SK-N-SH (cell line): Measurements from ENCODE around the gene PELI3. TPM values are rescaled to one million over a fixed set of nuclear protein-coding genes. Genes with fewer than 3 reads are reported as not detected.
"Not testable (repeated sequence)": the region's sequence is repeated elsewhere in the genome, so short reads cannot be mapped to it uniquely, and the experiment has no call there.

Source experiments
- CTCF ChIA-PET: fragments of 300-600, 350-600 bp; formaldehyde crosslinking; extraction: SDS; loops from one replicate; lab custom pipeline; 2021; lab: Yijun Ruan, JAX
- POLR2A ChIA-PET: fragments of 350-600 bp; sonication (Branson Sonifier 250); formaldehyde crosslinking; extraction: SDS; loops from one replicate; lab custom pipeline; 2020; ENCODE audit warnings: antibody characterized with exemption, inconsistent platforms; lab: Yijun Ruan, JAX
- DNase-seq: peaks from one replicate; pipeline ENCODE4 v3.0.0; 2012
- H2AFZ ChIP-seq: fragments of 200-600 bp; sonication (generic); 2 replicates; pipeline ENCODE4 v1.8.1; 2016; ENCODE audit warnings: antibody characterized with exemption, mild to moderate bottlenecking, low read depth
- H3F3A ChIP-seq: fragments of 200-600 bp; sonication (generic); replicated peaks from 2 replicates; pipeline ENCODE3; 2016; ENCODE audit warnings: antibody characterized with exemption, mild to moderate bottlenecking; ENCODE audit not compliant: insufficient read depth
- H3K27ac ChIP-seq, 2 experiments: fragments of 200-500 bp in 1 of 2; fragments of 200-600 bp in 1 of 2; sonication (Bioruptor generic) in 1 of 2; sonication (generic), shearing (Covaris generic) in 1 of 2; 2 replicates each; pipeline versions ENCODE4 v1.5.1 to v1.6.1; 2014 to 2016; ENCODE audit warnings: low read depth in 2 of 2, inconsistent platforms in 1 of 2, low read length in 1 of 2, mild to moderate bottlenecking in 1 of 2, mixed read lengths in 1 of 2
- H3K27me3 ChIP-seq: fragments of 200-600 bp; sonication (generic), shearing (Covaris generic); 2 replicates; pipeline ENCODE4 v1.6.1; 2016; ENCODE audit warnings: mixed run types; ENCODE audit not compliant: insufficient read depth
- H3K36me3 ChIP-seq, 2 experiments: fragments of 200-500 bp in 1 of 2; fragments of 200-600 bp in 1 of 2; sonication (Bioruptor generic) in 1 of 2; sonication (generic) in 1 of 2; replicated peaks in 1 of 2; 2 replicates each; pipeline versions ENCODE3 to v1.5.1; 2014 to 2016; ENCODE audit warnings: low read length in 1 of 2, mild to moderate bottlenecking in 1 of 2; ENCODE audit not compliant: insufficient read depth in 2 of 2, control insufficient read depth in 1 of 2
- H3K4me1 ChIP-seq, 2 experiments: fragments of 200-500 bp in 1 of 2; fragments of 200-600 bp in 1 of 2; sonication (Bioruptor generic) in 1 of 2; sonication (generic), shearing (Covaris generic) in 1 of 2; 2 replicates each; pipeline versions ENCODE4 v1.5.1 to v1.6.1; 2014 to 2016; ENCODE audit warnings: low read depth in 1 of 2, low read length in 1 of 2, mixed run types in 1 of 2; ENCODE audit not compliant: insufficient read depth in 2 of 2, control insufficient read depth in 1 of 2
- H3K4me2 ChIP-seq: fragments of 200-600 bp; sonication (generic), shearing (Covaris generic); 2 replicates; pipeline ENCODE4 v1.6.1; 2017; ENCODE audit warnings: mixed run types
- H3K4me3 ChIP-seq, 2 experiments: fragments of 200-500 bp in 1 of 2; fragments of 200-600 bp in 1 of 2; sonication (Bioruptor generic) in 1 of 2; sonication (generic), shearing (Covaris generic) in 1 of 2; 2 replicates each; pipeline versions ENCODE4 v1.5.1 to v1.8.1; 2014 to 2016; ENCODE audit warnings: low read depth in 2 of 2, inconsistent platforms in 1 of 2, low read length in 1 of 2, mild to moderate bottlenecking in 1 of 2, mixed read lengths in 1 of 2, moderate library complexity in 1 of 2
- H3K79me2 ChIP-seq: fragments of 200-600 bp; sonication (generic); 2 replicates; pipeline ENCODE4 v1.8.1; 2017; ENCODE audit warnings: mild to moderate bottlenecking; ENCODE audit not compliant: insufficient read depth
- H3K9ac ChIP-seq: fragments of 200-600 bp; sonication (generic); 2 replicates; pipeline ENCODE4 v1.6.1; 2017; ENCODE audit warnings: mixed run types
- H3K9me2 ChIP-seq: fragments of 200-600 bp; sonication (generic); 2 replicates; pipeline ENCODE4 v1.6.1; 2017; ENCODE audit warnings: mixed run types
- H3K9me3 ChIP-seq: fragments of 200-600 bp; sonication (generic); 2 replicates; pipeline ENCODE4 v1.6.1; 2017; ENCODE audit warnings: mixed run types, mild to moderate bottlenecking, moderate library complexity
- H4K20me1 ChIP-seq: fragments of 200-600 bp; sonication (generic); 2 replicates; pipeline ENCODE4 v1.6.1; 2017; ENCODE audit warnings: mild to moderate bottlenecking, mixed run types; ENCODE audit not compliant: insufficient read depth
- EP300 ChIP-seq, 2 experiments: IDR thresholded peaks; 2 replicates each; pipeline versions ENCODE4 v1.4.0 to v1.6.1; 2012; ENCODE audit warnings: borderline replicate concordance in 1 of 2, low read depth in 1 of 2, low read length in 1 of 2
- FOSL2 ChIP-seq: IDR thresholded peaks from 2 replicates; pipeline ENCODE4 v1.4.0; 2012; ENCODE audit warnings: low read depth, mild to moderate bottlenecking, moderate library complexity, borderline replicate concordance
- GABPA ChIP-seq: IDR thresholded peaks from 2 replicates; pipeline ENCODE4 v1.4.0; 2012; ENCODE audit warnings: low read depth, mild to moderate bottlenecking
- WGBS: methylation state at CpG from one replicate; pipeline ENCODE4 v1.1.6; 2017; ENCODE audit warnings: low lambda C conversion rate; 5-methylcytosine and 5-hydroxymethylcytosine counted together
- polyA plus RNA-seq, 3 experiments: library from polyadenylated mRNA; depleted of rRNA; stranded (reverse); fragments of >200 nt; gene quantifications; 2 replicates each; pipeline ENCODE4 v1.2.3, GENCODE V29; 2012
- TF ChIP-seq, protein P1 (sequence below): IDR thresholded peaks from 2 replicates; pipeline ENCODE4 v1.4.0; 2012; ENCODE audit warnings: low read depth, borderline replicate concordance

The PELI3 gene
- polyA plus RNA-seq, 1 of the 3 experiments (the other 2 are of a cell fraction) = 7.0 TPM

DNA sequence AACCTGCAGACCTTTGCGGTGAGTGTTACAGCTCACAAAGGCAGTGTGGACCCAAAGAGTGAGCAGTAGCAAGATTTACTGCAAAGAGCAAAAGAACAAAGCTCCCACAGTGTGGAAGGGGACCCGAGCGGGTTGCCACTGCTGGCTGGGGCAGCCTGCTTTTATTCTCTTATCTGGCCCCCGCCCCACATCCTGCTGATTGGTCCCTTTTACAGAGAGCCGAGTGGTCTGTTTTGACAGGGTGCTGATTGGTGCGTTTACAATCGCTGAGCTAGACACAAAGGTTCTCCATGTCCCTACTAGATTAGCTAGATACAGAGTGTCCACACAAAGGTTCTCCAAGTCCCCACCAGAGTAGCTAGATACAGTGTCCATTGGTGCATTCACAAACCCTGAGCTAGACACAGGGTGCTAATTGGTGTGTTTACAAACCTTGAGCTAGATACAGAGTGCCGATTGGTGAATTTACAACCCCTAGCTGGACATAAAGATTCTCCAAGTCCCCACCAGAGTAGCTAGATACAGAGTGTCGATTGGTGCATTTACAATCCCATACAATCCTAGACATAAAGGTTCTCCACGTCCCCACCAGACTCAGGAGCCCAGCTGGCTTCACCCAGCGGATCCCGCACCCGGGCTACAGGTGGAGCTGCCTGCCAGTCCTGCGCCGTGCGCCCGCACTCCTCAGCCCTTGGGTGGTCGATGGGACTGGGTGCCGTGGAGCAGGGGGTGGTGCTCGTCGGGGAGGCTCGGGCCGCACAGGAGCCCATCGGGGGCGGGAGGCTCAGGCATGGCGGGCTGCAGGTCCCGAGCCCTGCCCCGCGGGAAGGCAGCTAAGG, 26.4 kb upstream of the PELI3 start:
- 34% methylated on average over 20 of the region's 29 CpGs for WGBS
- not testable (repeated sequence) for DNase-seq, H3K36me3 ChIP-seq, H3K9ac ChIP-seq, H3F3A ChIP-seq, H3K27ac ChIP-seq, H3K4me1 ChIP-seq, H3K4me3 ChIP-seq, H2AFZ ChIP-seq, H3K9me2 ChIP-seq, H3K9me3 ChIP-seq, H4K20me1 ChIP-seq, H3K4me2 ChIP-seq, H3K79me2 ChIP-seq
- POLR2A ChIA-PET = interaction anchor here (0.6 to 3.1 kb wide), 2 partner anchors 39 to 392 kb away, joined by 3 to 18 read pairs; partner anchors contain the start of gene DPP3
- CTCF ChIA-PET = interaction anchor here (1.8 to 4.5 kb wide), 4 partner anchors 11 to 54 kb away, joined by 7 to 56 read pairs (median 15); partner anchors contain the start of gene PELI3
- H3K27me3 ChIP-seq = peaks cover 20% of the 10 kb centered on the region; the same call in 1 of the 2 replicates

DNA sequence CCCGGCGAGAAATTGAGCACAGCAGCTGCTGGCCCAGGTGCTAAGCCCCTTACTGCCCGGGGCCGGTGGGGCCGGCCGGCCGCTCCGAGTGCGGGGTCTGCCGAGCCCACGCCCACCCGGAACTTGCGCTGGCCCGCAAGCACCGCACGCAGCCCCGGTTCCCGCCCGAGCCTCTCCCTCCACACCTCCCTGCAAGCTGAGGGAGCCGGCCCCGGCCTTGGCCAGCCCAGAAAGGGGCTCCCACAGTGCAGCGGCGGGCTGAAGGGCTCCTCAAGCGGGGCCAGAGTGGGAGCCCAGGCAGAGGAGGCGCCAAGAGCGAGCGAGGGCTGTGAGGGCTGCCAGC, 25.8 kb upstream of the PELI3 start:
- ChIA-PET CTCF (interaction anchor here (0.9 to 4.5 kb wide), 4 partner anchors 21 to 55 kb away, joined by 3 to 56 read pairs (median 5); no protein-coding TSS in a partner anchor), POLR2A (interaction anchor here (0.6 to 3.1 kb wide), 2 partner anchors 39 to 393 kb away, joined by 3 to 18 read pairs; partner anchors contain the start of gene DPP3)
- H4K20me1 ChIP-seq, DNase-seq, H3F3A ChIP-seq, H3K9me3 ChIP-seq, H3K9me2 ChIP-seq, H3K4me3 ChIP-seq, H3K27ac ChIP-seq, H3K9ac ChIP-seq, H3K36me3 ChIP-seq, H3K4me2 ChIP-seq, H3K79me2 ChIP-seq, H3K4me1 ChIP-seq, H2AFZ ChIP-seq: not testable (repeated sequence)
- peaks cover 20% of the 10 kb centered on the region; the same call in 1 of the 2 replicates for H3K27me3 ChIP-seq
- WGBS = 61% methylated on average over 3 of the region's 27 CpGs

DNA sequence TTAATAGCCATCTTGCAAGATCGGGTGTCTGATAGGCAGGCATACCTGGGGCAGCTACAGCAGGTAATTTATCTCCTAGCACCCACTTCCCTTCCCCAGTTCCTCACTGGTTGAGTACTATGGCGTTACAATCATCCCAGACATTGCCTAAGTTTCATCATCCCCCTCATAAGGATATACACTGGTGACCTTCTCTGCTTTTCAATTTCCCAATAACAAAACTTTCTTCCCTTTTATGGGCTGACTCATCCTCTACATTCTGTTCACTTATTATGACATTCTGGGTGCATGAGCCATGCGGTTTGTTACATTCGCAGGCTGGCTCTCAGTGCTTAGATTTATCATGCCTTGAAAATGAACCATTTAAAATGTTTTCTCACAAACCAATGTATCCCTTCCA, 23.1 kb upstream of the PELI3 start:
- Histone ChIP-seq H3F3A (no peaks in the 10 kb centered on the region), H3K79me2 (no peaks in the 10 kb centered on the region), H3K9ac (no peak overlapping the region), H3K4me3 (no peak overlapping the region), H3K9me3 (no peaks in the 10 kb centered on the region), H3K27me3 (peaks cover 28% of the 10 kb centered on the region), H3K4me2 (peak overlapping the region; percentile 22; the same call in 1 of the 2 replicates), H2AFZ (0 out of 2 replicates have a peak overlapping the region, but pooled peaks have one; percentile 41), H3K36me3 (no peaks in the 10 kb centered on the region), H3K9me2 (no peaks in the 10 kb centered on the region), H3K27ac (peak overlapping the region in 1 of 2 experiments; percentile 62; a peak in 2 of 4 replicates), H3K4me1 (no peaks in the 10 kb centered on the region), H4K20me1 (no peaks in the 10 kb centered on the region)
- DNase-seq = no peak
- no peak for TF ChIP-seq GABPA
- TF ChIP-seq, protein P1, sequence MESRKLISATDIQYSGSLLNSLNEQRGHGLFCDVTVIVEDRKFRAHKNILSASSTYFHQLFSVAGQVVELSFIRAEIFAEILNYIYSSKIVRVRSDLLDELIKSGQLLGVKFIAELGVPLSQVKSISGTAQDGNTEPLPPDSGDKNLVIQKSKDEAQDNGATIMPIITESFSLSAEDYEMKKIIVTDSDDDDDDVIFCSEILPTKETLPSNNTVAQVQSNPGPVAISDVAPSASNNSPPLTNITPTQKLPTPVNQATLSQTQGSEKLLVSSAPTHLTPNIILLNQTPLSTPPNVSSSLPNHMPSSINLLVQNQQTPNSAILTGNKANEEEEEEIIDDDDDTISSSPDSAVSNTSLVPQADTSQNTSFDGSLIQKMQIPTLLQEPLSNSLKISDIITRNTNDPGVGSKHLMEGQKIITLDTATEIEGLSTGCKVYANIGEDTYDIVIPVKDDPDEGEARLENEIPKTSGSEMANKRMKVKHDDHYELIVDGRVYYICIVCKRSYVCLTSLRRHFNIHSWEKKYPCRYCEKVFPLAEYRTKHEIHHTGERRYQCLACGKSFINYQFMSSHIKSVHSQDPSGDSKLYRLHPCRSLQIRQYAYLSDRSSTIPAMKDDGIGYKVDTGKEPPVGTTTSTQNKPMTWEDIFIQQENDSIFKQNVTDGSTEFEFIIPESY = no peak
- no peak for TF ChIP-seq EP300 (IDR thresholded peaks at IDR 0.05; ENCODE audit: borderline replicate concordance in 1 of 2, low read depth in 1 of 2, low read length in 1 of 2)
- peak; percentile 67; the same call in 1 of the 2 replicates for TF ChIP-seq FOSL2
- 18% methylated on average over 4 of the region's 4 CpGs for WGBS
- POLR2A ChIA-PET = no interaction called here
- CTCF ChIA-PET = interaction anchor here (0.7 to 1.1 kb wide), 2 partner anchors 35 to 57 kb away, joined by 3 to 4 read pairs; no protein-coding TSS in a partner anchor
